ENCODE data around the gene IL6R. TPM values are rescaled to one million over a fixed set of nuclear protein-coding genes. Genes with fewer than 3 reads are reported as not detected.
"Not testable (repeated sequence)": the region's sequence is repeated elsewhere in the genome, so short reads cannot be mapped to it uniquely, and the experiment has no call there.

The IL6R gene
- polyA plus RNA-seq, 1 experiment: 6.8 TPM

GRCh38 chr1:154371436-154371835, 33.7 kb upstream of the IL6R start:
- H3K27me3 ChIP-seq (ENCODE audit: control insufficient read depth, insufficient read depth, low read length): no peaks in the 10 kb centered on the region
- no peak for DNase-seq (ENCODE audit: low read depth)
- H3K36me3 ChIP-seq (ENCODE audit: control insufficient read depth, insufficient read depth, low read length): no peaks in the 10 kb centered on the region
- no peak overlapping the region for H3K4me3 ChIP-seq (ENCODE audit: low read depth, low read length)
- CTCF ChIA-PET: no interaction called here
- TF ChIP-seq, protein P1, sequence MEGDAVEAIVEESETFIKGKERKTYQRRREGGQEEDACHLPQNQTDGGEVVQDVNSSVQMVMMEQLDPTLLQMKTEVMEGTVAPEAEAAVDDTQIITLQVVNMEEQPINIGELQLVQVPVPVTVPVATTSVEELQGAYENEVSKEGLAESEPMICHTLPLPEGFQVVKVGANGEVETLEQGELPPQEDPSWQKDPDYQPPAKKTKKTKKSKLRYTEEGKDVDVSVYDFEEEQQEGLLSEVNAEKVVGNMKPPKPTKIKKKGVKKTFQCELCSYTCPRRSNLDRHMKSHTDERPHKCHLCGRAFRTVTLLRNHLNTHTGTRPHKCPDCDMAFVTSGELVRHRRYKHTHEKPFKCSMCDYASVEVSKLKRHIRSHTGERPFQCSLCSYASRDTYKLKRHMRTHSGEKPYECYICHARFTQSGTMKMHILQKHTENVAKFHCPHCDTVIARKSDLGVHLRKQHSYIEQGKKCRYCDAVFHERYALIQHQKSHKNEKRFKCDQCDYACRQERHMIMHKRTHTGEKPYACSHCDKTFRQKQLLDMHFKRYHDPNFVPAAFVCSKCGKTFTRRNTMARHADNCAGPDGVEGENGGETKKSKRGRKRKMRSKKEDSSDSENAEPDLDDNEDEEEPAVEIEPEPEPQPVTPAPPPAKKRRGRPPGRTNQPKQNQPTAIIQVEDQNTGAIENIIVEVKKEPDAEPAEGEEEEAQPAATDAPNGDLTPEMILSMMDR (IDR thresholded peaks at IDR 0.05; ENCODE audit: insufficient read depth, low read depth, low read length): no peak
- POLR2A ChIA-PET: no interaction called here

GRCh38 chr1:154373777-154374357, 31.3 kb upstream of the IL6R start:
- CTCF ChIA-PET; DNase-seq (ENCODE audit: low read depth); POLR2A ChIA-PET: not testable (repeated sequence)

DNA sequence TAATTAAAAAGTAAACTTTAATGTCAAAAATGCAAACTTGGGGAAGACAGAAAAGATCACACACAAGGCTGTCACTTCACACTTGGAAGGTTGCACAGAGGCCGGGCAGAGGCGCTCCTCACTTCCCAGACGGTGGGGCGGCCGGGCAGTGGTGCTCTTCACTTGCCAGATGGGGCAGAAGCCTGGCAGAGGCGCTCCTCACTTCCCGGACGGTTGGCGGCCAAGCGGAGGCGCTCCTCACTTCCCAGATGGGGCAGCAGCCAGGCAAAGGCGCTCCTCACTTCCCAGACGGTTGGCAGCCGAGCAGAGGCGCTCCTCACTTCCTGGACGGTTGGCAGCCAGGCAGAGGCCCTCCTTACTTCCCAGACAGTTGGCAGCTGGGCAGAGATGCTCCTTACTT, 25.8 kb upstream of the IL6R start:
- no peak for DNase-seq (ENCODE audit: low read depth)
- ChIA-PET CTCF (no interaction called here), POLR2A (no interaction called here)
- Histone ChIP-seq H3K4me3 (ENCODE audit: low read depth, low read length) (no peak overlapping the region), H3K36me3 (ENCODE audit: control insufficient read depth, insufficient read depth, low read length) (no peaks in the 10 kb centered on the region), H3K27me3 (ENCODE audit: control insufficient read depth, insufficient read depth, low read length) (no peaks in the 10 kb centered on the region)
- TF ChIP-seq, protein P1 (IDR thresholded peaks at IDR 0.05; ENCODE audit: insufficient read depth, low read depth, low read length): no peak

More at GRCh38 chr1:154373777-154374357, 31.3 kb upstream of the IL6R start:
- not testable (repeated sequence) for H3K36me3 ChIP-seq (ENCODE audit: control insufficient read depth, insufficient read depth, low read length); H3K4me3 ChIP-seq (ENCODE audit: low read depth, low read length); H3K27me3 ChIP-seq (ENCODE audit: control insufficient read depth, insufficient read depth, low read length)

GRCh38 chr1:154384650-154385489, 20.3 kb upstream of the IL6R start:
- TF ChIP-seq, protein P1 (IDR thresholded peaks at IDR 0.05; ENCODE audit: insufficient read depth, low read depth, low read length): no peak
- Histone ChIP-seq H3K27me3 (ENCODE audit: control insufficient read depth, insufficient read depth, low read length) (peaks cover 5% of the 10 kb centered on the region; the same call in 1 of the 2 replicates), H3K36me3 (ENCODE audit: control insufficient read depth, insufficient read depth, low read length) (no peaks in the 10 kb centered on the region), H3K4me3 (ENCODE audit: low read depth, low read length) (no peak overlapping the region)
- ChIA-PET CTCF (no interaction called here), POLR2A (no interaction called here)
- no peak for DNase-seq (ENCODE audit: low read depth)

DNA sequence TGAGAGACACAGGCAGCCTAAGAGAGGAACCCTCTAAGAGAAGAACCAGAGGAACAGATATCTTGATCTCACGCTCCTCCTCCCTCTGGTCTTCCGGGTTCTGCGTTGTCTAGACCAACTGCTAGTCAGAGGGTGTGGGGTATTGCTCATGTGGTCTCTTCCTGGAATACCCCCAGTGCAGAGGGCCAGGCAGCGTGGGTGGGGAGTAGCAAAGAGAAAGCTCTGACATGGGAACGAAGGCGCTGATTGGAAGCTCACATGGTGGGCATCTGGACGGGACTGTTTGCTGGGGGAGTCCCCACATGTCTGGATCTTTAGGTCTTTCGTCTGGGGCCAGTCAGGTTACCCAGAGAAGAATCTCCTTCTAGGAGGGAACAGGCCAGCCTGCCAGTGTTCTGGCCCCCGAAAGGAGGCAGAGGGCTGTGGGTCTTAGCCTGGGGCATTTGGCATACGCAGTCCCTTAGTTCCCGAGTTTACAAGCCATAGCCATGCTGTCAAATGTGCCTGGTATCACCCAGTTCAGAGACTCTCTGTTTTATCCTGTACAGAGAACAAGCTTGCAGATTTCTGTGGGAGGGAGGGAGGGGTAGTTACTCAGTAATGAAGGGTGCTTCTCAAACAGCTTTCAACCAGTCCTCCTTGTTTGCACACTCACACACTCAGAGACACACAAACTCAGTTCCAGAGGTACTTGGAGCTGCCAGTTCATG, 18.3 kb upstream of the IL6R start:
- peaks cover 5% of the 10 kb centered on the region; the same call in 1 of the 2 replicates for H3K27me3 ChIP-seq (ENCODE audit: control insufficient read depth, insufficient read depth, low read length)
- ChIA-PET POLR2A (no interaction called here), CTCF (interaction anchor here (1.0 kb wide), 1 partner anchor 25 kb away, joined by 4 read pairs; no protein-coding TSS in a partner anchor)
- TF ChIP-seq, protein P1 (IDR thresholded peaks at IDR 0.05; ENCODE audit: insufficient read depth, low read depth, low read length): no peak
- no peak overlapping the region for H3K4me3 ChIP-seq (ENCODE audit: low read depth, low read length)
- no peaks in the 10 kb centered on the region for H3K36me3 ChIP-seq (ENCODE audit: control insufficient read depth, insufficient read depth, low read length)
- DNase-seq (ENCODE audit: low read depth): no peak

Data from BJ (cell line).